ENCODE measurements around the gene ST6GALNAC3.

ST6GALNAC3 gene

DNA sequence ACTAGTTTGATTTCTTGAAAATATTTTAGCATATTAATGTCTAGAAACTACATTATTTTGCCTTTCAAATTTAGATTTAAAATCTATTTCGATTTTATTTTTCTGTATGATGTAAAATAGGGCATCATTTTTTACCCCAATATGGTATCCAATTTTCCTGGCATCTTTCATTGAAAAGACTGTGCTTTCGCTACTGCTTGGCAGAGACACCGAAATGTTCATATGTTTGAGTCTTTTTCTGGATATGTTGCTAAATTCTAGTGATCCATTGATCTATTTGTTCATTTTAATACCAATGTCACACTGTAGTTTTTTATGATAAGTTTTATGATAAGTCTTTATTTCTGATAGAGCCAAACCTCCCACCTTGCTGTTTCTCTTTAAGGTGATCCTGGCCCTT is 24.3 kb downstream of the ST6GALNAC3 start:
- H3K4me2 ChIP-seq (ENCODE audit: low read length) = no peak overlapping the region
- WGBS (ENCODE audit: extremely low coverage, insufficient coverage, low lambda C conversion rate) = no CpG with 5 or more reads among the region's 3 CpGs
- H2BK5ac ChIP-seq (ENCODE audit: low read length) = no peak overlapping the region
- H3K56ac ChIP-seq (ENCODE audit: low read length) = no peak overlapping the region
- no peak overlapping the region for H3K23ac ChIP-seq (ENCODE audit: low read length)
- no peak overlapping the region for H3K27ac ChIP-seq (ENCODE audit: low read depth, low read length)
- no peaks in the 10 kb centered on the region for H3K79me2 ChIP-seq (ENCODE audit: control insufficient read depth, insufficient read depth, low read length)
- H3K36me3 ChIP-seq (ENCODE audit: control insufficient read depth, insufficient read depth, low read length) = no peaks in the 10 kb centered on the region
- H3K9ac ChIP-seq (ENCODE audit: low read length) = no peak overlapping the region
- no peak overlapping the region for H2BK15ac ChIP-seq (replicated peaks; ENCODE audit: low read depth)
- H3K4me1 ChIP-seq (ENCODE audit: control insufficient read depth, low read depth, low read length) = no peaks in the 10 kb centered on the region
- no peak overlapping the region for H4K8ac ChIP-seq (ENCODE audit: low read depth, low read length)
- H2BK120ac ChIP-seq (ENCODE audit: low read depth, low read length) = no peak overlapping the region
- H3K18ac ChIP-seq (ENCODE audit: low read length) = no peak overlapping the region
- H3K79me1 ChIP-seq (ENCODE audit: low read length) = no peaks in the 10 kb centered on the region
- no peak for DNase-seq
- no peak overlapping the region for H3K4ac ChIP-seq (ENCODE audit: low read depth, low read length)
- H3K4me3 ChIP-seq (ENCODE audit: low read length) = no peak overlapping the region
- H2AK5ac ChIP-seq (ENCODE audit: low read length) = no peak overlapping the region
- no peak overlapping the region for H4K5ac ChIP-seq (ENCODE audit: low read length)
- no peaks in the 10 kb centered on the region for H3K27me3 ChIP-seq (ENCODE audit: insufficient read depth, low read length, poor library complexity)

DNA sequence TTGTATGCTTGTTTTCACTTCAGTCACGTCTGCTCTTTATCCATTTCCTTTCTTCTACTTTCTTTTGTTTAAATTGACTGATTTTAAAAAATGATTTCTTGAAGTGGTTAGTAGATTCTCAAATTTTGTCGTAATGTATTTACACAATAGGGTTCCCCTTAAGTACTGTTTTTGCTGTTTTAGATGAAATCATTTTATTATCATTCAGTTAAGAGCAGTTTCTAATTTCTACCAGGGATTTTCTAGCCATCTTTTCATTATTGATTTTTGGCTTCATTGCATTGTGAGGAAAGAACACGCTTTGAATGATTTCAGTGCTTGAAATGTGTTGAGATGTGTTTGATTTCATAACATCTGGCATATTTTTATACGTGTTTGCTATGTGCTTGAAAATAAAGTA is 27.0 kb downstream of the ST6GALNAC3 start:
- Histone ChIP-seq H4K5ac (ENCODE audit: low read length) (no peak overlapping the region), H2BK15ac (replicated peaks; ENCODE audit: low read depth) (no peak overlapping the region), H3K4ac (ENCODE audit: low read depth, low read length) (no peak overlapping the region), H3K9ac (ENCODE audit: low read length) (no peak overlapping the region), H3K27ac (ENCODE audit: low read depth, low read length) (no peak overlapping the region), H2BK5ac (ENCODE audit: low read length) (no peak overlapping the region), H3K4me2 (ENCODE audit: low read length) (no peak overlapping the region), H3K18ac (ENCODE audit: low read length) (no peak overlapping the region), H3K4me3 (ENCODE audit: low read length) (no peak overlapping the region), H3K4me1 (ENCODE audit: control insufficient read depth, low read depth, low read length) (no peaks in the 10 kb centered on the region), H3K36me3 (ENCODE audit: control insufficient read depth, insufficient read depth, low read length) (no peaks in the 10 kb centered on the region), H4K8ac (ENCODE audit: low read depth, low read length) (no peak overlapping the region), H3K79me2 (ENCODE audit: control insufficient read depth, insufficient read depth, low read length) (no peaks in the 10 kb centered on the region), H3K79me1 (ENCODE audit: low read length) (no peaks in the 10 kb centered on the region), H2AK5ac (ENCODE audit: low read length) (no peak overlapping the region), H3K56ac (ENCODE audit: low read length) (no peak overlapping the region), H2BK120ac (ENCODE audit: low read depth, low read length) (no peak overlapping the region), H3K27me3 (ENCODE audit: insufficient read depth, low read length, poor library complexity) (no peaks in the 10 kb centered on the region), H3K23ac (ENCODE audit: low read length) (no peak overlapping the region)
- no peak for DNase-seq
- WGBS (ENCODE audit: extremely low coverage, insufficient coverage, low lambda C conversion rate) = no CpG with 5 or more reads among the region's 4 CpGs

DNA sequence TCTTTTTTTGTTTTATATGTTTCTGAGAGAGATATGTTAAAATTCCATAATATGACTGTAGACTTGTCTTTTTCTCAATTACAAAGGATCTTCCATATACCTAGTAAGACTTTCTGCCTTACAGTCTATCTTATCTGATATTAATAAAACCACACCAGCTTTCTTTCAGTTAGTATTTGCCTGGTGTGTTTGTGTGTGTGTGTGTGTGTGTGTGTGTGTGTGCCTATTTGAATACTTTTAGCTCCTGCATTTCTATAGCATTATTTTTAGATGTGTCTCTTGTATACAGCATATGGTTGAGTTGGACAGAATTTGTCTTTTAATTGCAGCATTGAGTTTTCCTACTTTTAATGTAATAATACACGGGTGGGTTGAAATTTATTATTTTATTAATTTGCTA is 27.5 kb downstream of the ST6GALNAC3 start:
- H3K4me1 ChIP-seq (ENCODE audit: control insufficient read depth, low read depth, low read length) = no peaks in the 10 kb centered on the region
- no peak overlapping the region for H3K56ac ChIP-seq (ENCODE audit: low read length)
- no peak overlapping the region for H4K8ac ChIP-seq (ENCODE audit: low read depth, low read length)
- H3K4ac ChIP-seq (ENCODE audit: low read depth, low read length) = no peak overlapping the region
- H2BK5ac ChIP-seq (ENCODE audit: low read length) = no peak overlapping the region
- no peak overlapping the region for H3K23ac ChIP-seq (ENCODE audit: low read length)
- H3K79me1 ChIP-seq (ENCODE audit: low read length) = no peaks in the 10 kb centered on the region
- H2BK120ac ChIP-seq (ENCODE audit: low read depth, low read length) = no peak overlapping the region
- H2BK15ac ChIP-seq (replicated peaks; ENCODE audit: low read depth) = no peak overlapping the region
- WGBS (ENCODE audit: extremely low coverage, insufficient coverage, low lambda C conversion rate) = no CpG with 5 or more reads among the region's 1 CpG
- H2AK5ac ChIP-seq (ENCODE audit: low read length) = no peak overlapping the region
- H3K79me2 ChIP-seq (ENCODE audit: control insufficient read depth, insufficient read depth, low read length) = no peaks in the 10 kb centered on the region
- H3K36me3 ChIP-seq (ENCODE audit: control insufficient read depth, insufficient read depth, low read length) = no peaks in the 10 kb centered on the region
- H3K18ac ChIP-seq (ENCODE audit: low read length) = no peak overlapping the region
- no peak overlapping the region for H3K27ac ChIP-seq (ENCODE audit: low read depth, low read length)
- H3K4me2 ChIP-seq (ENCODE audit: low read length) = no peak overlapping the region
- no peak overlapping the region for H3K9ac ChIP-seq (ENCODE audit: low read length)
- no peak for DNase-seq
- no peak overlapping the region for H4K5ac ChIP-seq (ENCODE audit: low read length)
- H3K27me3 ChIP-seq (ENCODE audit: insufficient read depth, low read length, poor library complexity) = no peaks in the 10 kb centered on the region
- no peak overlapping the region for H3K4me3 ChIP-seq (ENCODE audit: low read length)

DNA sequence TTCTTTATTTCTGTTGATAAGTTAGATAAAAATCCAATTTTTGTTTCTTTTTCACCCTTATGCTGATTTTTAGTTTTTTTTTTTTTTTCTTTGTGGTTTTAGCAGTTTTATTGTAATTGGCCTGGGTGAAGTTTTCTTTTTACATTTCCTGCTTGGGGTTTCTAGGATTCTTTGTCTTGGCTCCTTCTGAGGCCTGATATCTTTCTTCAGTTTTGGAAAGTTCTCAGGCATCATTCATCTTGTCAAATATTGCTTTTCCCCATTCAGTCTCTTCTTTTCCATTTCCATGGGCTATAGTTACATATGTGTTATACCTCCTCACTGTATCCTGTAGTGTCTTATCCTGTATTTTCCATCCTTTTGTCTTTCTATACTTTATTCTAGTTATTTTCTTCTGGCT is 28.5 kb downstream of the ST6GALNAC3 start:
- Histone ChIP-seq H4K8ac (ENCODE audit: low read depth, low read length) (no peak overlapping the region), H2BK120ac (ENCODE audit: low read depth, low read length) (no peak overlapping the region), H3K4me2 (ENCODE audit: low read length) (no peak overlapping the region), H3K4ac (ENCODE audit: low read depth, low read length) (no peak overlapping the region), H3K79me2 (ENCODE audit: control insufficient read depth, insufficient read depth, low read length) (no peaks in the 10 kb centered on the region), H3K79me1 (ENCODE audit: low read length) (no peaks in the 10 kb centered on the region), H2AK5ac (ENCODE audit: low read length) (no peak overlapping the region), H3K9ac (ENCODE audit: low read length) (no peak overlapping the region), H3K56ac (ENCODE audit: low read length) (no peak overlapping the region), H3K18ac (ENCODE audit: low read length) (no peak overlapping the region), H2BK15ac (replicated peaks; ENCODE audit: low read depth) (no peak overlapping the region), H3K23ac (ENCODE audit: low read length) (no peak overlapping the region), H3K27me3 (ENCODE audit: insufficient read depth, low read length, poor library complexity) (no peaks in the 10 kb centered on the region), H3K4me1 (ENCODE audit: control insufficient read depth, low read depth, low read length) (no peaks in the 10 kb centered on the region), H2BK5ac (ENCODE audit: low read length) (no peak overlapping the region), H3K4me3 (ENCODE audit: low read length) (no peak overlapping the region), H3K36me3 (ENCODE audit: control insufficient read depth, insufficient read depth, low read length) (no peaks in the 10 kb centered on the region), H4K5ac (ENCODE audit: low read length) (no peak overlapping the region), H3K27ac (ENCODE audit: low read depth, low read length) (no peak overlapping the region)
- DNase-seq = no peak

DNA sequence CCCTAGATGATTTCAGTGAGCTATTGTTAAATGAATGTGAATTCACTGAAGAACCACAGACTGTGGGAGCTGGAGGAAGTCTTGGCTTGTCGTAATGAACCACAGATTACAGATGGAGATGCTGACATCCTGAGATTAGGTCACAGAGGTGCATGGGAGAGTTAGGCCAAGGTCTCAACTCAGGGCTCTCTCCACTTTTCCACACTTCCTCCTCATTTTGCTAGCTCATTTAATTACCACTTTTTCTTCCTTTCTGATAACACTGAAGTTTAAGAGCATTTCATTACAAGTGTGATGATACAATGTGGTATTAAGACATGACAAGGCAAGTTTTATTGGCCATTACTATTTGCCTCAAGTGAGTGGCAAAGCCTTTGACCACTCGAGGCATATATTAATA is 30.8 kb downstream of the ST6GALNAC3 start:
- Histone ChIP-seq H2AK5ac (ENCODE audit: low read length) (no peak overlapping the region), H2BK120ac (ENCODE audit: low read depth, low read length) (no peak overlapping the region), H3K79me1 (ENCODE audit: low read length) (no peaks in the 10 kb centered on the region), H3K27ac (ENCODE audit: low read depth, low read length) (no peak overlapping the region), H3K9ac (ENCODE audit: low read length) (no peak overlapping the region), H3K4me3 (ENCODE audit: low read length) (no peak overlapping the region), H4K5ac (ENCODE audit: low read length) (no peak overlapping the region), H4K8ac (ENCODE audit: low read depth, low read length) (no peak overlapping the region), H2BK5ac (ENCODE audit: low read length) (no peak overlapping the region), H3K4me1 (ENCODE audit: control insufficient read depth, low read depth, low read length) (no peaks in the 10 kb centered on the region), H2BK15ac (replicated peaks; ENCODE audit: low read depth) (no peak overlapping the region), H3K56ac (ENCODE audit: low read length) (no peak overlapping the region), H3K79me2 (ENCODE audit: control insufficient read depth, insufficient read depth, low read length) (no peaks in the 10 kb centered on the region), H3K27me3 (ENCODE audit: insufficient read depth, low read length, poor library complexity) (no peaks in the 10 kb centered on the region), H3K23ac (ENCODE audit: low read length) (no peak overlapping the region), H3K4ac (ENCODE audit: low read depth, low read length) (no peak overlapping the region), H3K4me2 (ENCODE audit: low read length) (no peak overlapping the region), H3K18ac (ENCODE audit: low read length) (no peak overlapping the region), H3K36me3 (ENCODE audit: control insufficient read depth, insufficient read depth, low read length) (no peaks in the 10 kb centered on the region)
- DNase-seq = no peak
- no CpG with 5 or more reads among the region's 2 CpGs for WGBS (ENCODE audit: extremely low coverage, insufficient coverage, low lambda C conversion rate)

DNA sequence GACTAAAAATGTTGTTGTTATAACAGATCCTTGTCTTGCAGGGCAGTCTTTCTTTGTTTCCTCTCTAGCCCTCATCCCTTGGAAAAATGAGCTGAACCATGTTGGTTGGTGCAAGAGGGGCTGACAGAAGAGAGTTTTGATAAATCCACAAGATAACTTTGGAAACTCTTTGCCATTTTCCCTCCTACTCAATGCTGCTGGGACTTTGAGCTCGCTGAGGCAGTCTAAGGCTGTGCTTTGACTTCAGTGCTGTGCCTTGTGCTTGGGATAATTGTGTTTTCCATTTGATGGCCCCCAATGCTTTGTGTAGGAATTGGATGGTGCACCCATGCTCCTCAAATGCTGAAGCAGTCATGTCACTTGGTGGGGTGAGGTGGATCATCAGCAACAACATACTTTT is 31.7 kb downstream of the ST6GALNAC3 start:
- no peak overlapping the region for H3K4ac ChIP-seq (ENCODE audit: low read depth, low read length)
- WGBS (ENCODE audit: extremely low coverage, insufficient coverage, low lambda C conversion rate) = no CpG with 5 or more reads among the region's 1 CpG
- H3K4me2 ChIP-seq (ENCODE audit: low read length) = no peak overlapping the region
- H3K9ac ChIP-seq (ENCODE audit: low read length) = no peak overlapping the region
- H3K4me3 ChIP-seq (ENCODE audit: low read length) = no peak overlapping the region
- H3K56ac ChIP-seq (ENCODE audit: low read length) = no peak overlapping the region
- H3K23ac ChIP-seq (ENCODE audit: low read length) = no peak overlapping the region
- no peak overlapping the region for H3K27ac ChIP-seq (ENCODE audit: low read depth, low read length)
- no peak overlapping the region for H3K18ac ChIP-seq (ENCODE audit: low read length)
- no peaks in the 10 kb centered on the region for H3K4me1 ChIP-seq (ENCODE audit: control insufficient read depth, low read depth, low read length)
- no peak overlapping the region for H2BK15ac ChIP-seq (replicated peaks; ENCODE audit: low read depth)
- no peak for DNase-seq
- no peaks in the 10 kb centered on the region for H3K36me3 ChIP-seq (ENCODE audit: control insufficient read depth, insufficient read depth, low read length)
- no peaks in the 10 kb centered on the region for H3K27me3 ChIP-seq (ENCODE audit: insufficient read depth, low read length, poor library complexity)
- H2BK120ac ChIP-seq (ENCODE audit: low read depth, low read length) = no peak overlapping the region
- H3K79me1 ChIP-seq (ENCODE audit: low read length) = no peaks in the 10 kb centered on the region
- no peak overlapping the region for H4K5ac ChIP-seq (ENCODE audit: low read length)
- H4K8ac ChIP-seq (ENCODE audit: low read depth, low read length) = no peak overlapping the region
- H2BK5ac ChIP-seq (ENCODE audit: low read length) = no peak overlapping the region
- no peaks in the 10 kb centered on the region for H3K79me2 ChIP-seq (ENCODE audit: control insufficient read depth, insufficient read depth, low read length)
- H2AK5ac ChIP-seq (ENCODE audit: low read length) = no peak overlapping the region

Measured in mesendoderm (in vitro differentiated cells).